RPMI8226 (cell line): Measurements from ENCODE around the gene SMARCC2.
"Not testable (repeated sequence)": the region's sequence is repeated elsewhere in the genome, so short reads cannot be mapped to it uniquely, and the experiment has no call there.

Experiments used
- DNase-seq: peaks from one replicate; pipeline ENCODE4 v3.0.0-alpha.2; 2015

Gene SMARCC2

GRCh38 chr12:56162468-56163290 lies 26.6 kb downstream of the SMARCC2 start:
- no peak for DNase-seq

DNA sequence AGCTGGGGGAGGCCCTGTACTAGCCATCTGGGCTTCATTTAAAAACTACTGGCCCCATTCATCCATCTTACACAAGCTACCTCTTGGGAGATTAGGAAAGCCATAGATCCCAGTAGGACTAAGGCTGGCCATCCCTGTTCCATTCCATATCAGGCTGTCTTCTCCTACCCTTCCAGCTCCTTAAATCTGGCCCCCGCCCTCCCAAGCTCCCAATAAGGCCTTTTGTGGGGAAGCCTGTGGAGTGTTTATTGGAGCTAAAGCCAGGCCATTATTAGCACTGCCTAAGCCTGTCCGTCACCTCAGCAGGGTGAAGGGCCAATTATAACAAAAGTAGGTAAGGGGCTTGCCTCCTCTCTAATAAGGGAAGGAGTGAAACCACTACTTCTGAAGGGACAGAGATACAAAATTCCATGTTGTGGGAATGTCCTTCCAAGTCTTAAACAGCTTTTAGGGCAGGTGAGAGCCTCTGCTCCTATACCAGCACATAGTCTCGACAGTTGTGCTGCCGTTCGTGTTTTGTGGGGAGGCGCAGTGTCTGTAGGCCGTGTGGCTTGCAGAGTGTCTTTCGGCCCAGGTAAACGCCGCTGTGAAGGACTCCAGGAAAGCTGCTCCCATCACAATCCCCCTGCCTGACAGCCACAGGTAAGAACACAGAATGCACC lies 27.5 kb downstream of the SMARCC2 start:
- DNase-seq = no peak

- no peak for DNase-seq
Observed at GRCh38 chr12:56160894-56161689, 28.2 kb downstream of the SMARCC2 start.

DNA sequence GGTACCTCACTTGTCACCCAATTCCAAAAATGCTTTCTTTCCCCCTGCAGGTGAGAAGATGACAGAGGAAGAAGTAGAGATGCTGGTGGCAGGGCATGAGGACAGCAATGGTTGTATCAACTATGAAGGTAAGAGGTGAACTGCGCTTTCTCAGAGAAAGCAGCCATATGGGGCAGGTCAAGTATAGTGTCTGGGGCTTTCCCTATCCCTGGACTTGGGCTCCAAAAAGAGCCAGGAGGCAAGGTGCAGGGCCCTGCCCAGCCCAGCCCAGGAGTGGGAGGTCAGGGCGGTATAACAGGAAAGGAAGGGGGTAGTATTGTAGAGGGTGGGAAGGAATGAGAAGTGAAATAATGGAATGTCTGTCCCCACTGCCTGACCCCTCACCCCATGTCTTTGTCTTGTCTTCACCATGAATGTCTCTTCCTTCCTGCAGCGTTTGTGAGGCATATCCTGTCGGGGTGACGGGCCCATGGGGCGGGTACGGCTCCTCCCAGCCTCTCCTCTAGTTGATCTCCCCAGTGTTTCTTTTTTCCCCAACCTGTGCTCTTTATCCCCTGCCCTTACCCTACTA lies 29.0 kb downstream of the SMARCC2 start:
- no peak for DNase-seq

- no peak for DNase-seq
Observed at GRCh38 chr12:56159482-56160192, 29.6 kb downstream of the SMARCC2 start.

GRCh38 chr12:56158926-56159461 lies 30.3 kb downstream of the SMARCC2 start:
- DNase-seq = peak; percentile 33

DNA sequence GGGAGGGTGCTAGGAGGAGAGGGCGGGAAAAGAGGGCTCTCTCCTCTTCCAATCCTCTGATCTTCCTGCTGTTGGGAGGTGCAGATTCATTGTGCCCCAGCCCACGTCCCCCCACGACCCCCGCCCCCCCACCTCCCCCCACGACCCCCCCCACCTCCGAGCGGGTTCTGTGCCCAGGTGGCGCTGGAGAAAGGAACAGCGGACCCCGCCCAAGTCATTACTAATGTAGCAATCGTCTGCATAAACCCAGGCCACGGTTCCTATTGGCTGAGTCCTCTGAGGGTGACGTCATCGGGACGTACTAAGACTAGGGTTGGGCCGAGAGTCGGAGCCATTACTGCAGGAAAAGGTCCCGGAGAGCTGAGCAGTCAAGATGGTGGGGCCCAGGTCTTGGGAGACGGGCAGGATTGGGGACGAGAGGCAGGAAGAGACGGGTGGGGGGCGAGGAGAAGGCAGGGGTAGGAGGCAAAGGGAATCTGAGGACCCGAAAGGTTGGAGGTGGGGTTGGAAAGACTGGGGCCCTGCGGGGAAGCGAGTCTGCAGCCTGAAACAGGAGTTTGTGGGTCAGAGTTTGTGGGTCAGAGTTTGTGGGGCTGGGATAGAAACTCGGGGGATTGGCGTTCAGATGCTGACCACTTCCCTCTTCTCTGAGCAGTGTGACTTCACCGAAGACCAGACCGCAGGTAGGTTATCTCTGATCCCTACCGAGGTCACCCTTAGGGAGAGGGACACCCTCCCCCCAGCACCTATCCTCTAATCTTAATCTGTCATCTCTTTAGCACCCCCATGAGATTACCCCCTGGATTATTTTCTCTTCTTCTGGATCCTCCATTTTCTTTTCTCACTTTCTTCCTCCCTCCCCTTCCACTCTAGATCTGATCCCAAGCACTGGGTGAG lies 31.0 kb downstream of the SMARCC2 start, which contains the start of gene MYL6:
Gene MYL6, plus strand, starts transcription at position 331 of the 897 bp plus-strand sequence. Its CDS starts 43 bp downstream, at position 374.
- peak; percentile 98 for DNase-seq

DNA sequence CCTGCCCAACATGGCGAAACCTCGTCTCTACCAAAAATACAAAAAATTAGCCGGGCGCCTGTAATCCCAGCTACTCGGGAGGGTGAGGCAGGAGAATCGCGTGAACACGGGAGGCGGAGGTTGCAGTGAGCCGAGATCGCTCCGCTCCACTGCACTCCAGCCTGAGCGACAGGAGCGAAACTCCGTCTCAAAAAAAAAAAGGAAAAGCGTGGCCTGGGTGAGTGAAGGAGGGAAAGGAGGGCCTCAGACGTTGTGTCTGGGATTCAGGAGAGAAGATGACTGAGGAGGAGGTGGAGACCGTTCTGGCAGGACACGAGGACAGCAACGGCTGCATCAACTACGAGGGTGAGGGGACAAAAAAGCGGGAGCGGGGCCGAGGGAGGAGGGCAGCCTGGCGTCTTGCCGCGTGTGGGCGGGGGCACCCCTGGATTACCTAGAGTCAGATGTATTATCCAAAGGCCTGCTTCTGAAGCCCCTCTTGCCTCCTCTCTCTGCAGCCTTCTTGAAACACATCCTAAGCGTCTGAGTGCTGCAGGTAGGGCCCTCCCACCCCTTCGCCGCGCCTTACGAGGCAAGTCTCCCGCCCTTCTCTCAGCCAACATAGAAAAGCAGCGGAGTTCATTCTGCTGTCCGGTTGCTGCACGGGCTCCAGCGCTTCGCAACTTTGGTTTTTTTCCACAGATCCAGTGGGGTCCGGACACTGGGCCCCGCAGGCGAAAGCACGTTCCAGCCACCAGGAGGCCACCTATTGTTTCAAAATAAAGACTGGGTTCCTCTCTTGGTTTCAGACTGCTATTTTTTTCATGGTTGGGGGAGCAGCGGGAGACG lies 31.9 kb downstream of the SMARCC2 start:
- DNase-seq = peak; percentile 90

- not testable (repeated sequence) for DNase-seq
Observed at GRCh38 chr12:56156464-56157200, 32.7 kb downstream of the SMARCC2 start.

DNA sequence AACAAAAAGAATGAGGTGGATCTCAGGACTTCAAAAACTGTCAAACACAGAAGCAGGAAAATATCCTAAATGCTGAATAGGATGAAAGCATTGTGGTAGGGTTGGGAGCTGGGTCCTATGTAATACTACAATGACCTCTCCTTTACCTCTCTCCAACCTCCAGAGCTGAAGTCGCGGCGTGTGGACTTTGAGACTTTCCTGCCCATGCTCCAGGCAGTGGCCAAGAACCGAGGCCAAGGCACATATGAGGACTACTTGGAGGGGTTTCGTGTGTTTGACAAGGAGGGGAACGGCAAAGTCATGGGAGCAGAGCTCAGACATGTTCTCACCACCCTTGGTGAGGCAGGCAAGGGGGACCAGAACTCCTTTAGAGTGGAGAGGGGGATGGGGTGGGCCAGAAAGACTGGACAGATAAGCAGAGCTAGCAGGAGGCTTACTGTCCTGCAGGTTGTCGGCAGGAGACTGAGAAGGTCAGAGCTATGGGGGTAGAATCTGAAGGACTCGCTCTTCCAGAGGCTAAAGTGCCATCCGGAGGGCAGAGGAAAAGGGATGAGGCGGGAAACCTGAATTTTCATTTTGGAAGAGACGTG lies 33.9 kb downstream of the SMARCC2 start:
- no peak for DNase-seq

GRCh38 chr12:56154818-56155217 lies 34.5 kb downstream of the SMARCC2 start:
- no peak for DNase-seq

- DNase-seq = no peak
Observed at GRCh38 chr12:56154246-56154771, 35.0 kb downstream of the SMARCC2 start.

- no peak for DNase-seq
Observed at GRCh38 chr12:56153678-56154065, 35.6 kb downstream of the SMARCC2 start.

GRCh38 chr12:56152756-56153677 lies 36.3 kb downstream of the SMARCC2 start:
- DNase-seq = peak; percentile 9

DNA sequence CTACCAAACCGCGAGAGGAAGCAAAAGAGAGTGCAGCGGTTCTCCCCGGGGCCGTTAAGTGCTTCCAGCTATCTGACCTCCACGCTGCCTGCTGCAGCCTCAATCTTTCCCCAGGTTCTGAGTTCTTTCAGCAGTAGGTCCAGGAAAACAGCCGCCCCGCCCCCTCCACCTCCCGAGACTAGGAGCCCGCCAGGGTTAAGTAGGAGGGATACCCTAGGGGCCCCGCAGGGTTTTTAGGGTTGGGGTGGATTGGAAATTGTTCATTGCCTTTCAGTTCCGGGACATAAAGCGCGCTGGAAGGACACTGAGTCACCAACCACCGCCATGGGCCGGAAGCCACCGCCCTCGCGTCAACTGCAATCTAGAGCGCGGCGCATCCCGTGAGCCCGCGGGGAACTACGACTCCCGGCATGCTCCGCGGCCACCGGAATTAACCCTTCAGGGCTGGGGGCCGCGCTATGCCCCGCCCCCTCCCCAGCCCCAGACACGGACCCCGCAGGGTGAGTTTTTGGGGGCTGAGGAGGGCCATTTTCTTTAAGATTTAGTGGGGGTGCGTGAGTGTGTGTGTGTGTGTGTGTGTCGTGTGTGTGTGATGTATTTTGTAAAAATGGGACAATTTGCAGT lies 37.0 kb downstream of the SMARCC2 start, which contains the start of gene MYL6B:
Gene MYL6B, plus strand, starts transcription at position 456 of the 624 bp plus-strand sequence. CDS start 1,332 bp downstream, outside the sequence.
- DNase-seq = peak; percentile 96

DNA sequence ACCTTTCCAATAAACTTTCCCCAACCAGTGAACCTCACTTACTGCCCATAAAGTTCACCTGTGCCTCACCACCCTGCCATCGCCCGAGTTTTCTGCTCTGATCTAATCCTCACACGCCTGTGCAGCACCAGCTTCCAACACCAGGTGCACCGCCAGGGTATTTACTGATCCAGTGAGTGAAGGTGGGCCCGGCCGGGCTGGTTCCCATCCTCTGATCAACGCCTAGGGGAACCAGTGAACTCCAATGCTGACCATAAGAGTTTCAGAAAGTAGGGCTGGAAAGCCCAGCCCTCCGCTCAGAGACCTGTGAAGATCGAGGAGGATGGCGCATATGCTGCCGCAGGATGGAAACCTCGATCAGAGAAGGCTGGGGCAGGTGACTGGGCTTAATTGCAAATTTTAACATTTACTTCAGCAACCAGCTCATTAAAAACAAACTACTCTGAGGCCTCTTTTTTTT lies 37.6 kb downstream of the SMARCC2 start:
- DNase-seq = peak; percentile 82

- peak; percentile 23 for DNase-seq
Observed at GRCh38 chr12:56150563-56150962, 38.7 kb downstream of the SMARCC2 start.
